ENCODE results near the gene HAO2.

- TF ChIP-seq POLR2AphosphoS5 (IDR thresholded peaks at IDR 0.05; ENCODE audit: insufficient read depth, low read depth, low read length) (no peak), MAX (IDR thresholded peaks at IDR 0.05; ENCODE audit: insufficient read depth, insufficient read length) (no peak), EZH2 (IDR thresholded peaks at IDR 0.05; ENCODE audit: borderline replicate concordance, low read depth, low read length, severe bottlenecking) (no peak), CTCF (IDR thresholded peaks at IDR 0.05; ENCODE audit: extremely low read depth in 1 of 2, insufficient read depth in 1 of 2, low read depth in 1 of 2, low read length in 2 of 2) (no peak), POLR2A (IDR thresholded peaks at IDR 0.05; ENCODE audit: low read depth, low read length) (no peak), JUN (IDR thresholded peaks at IDR 0.05; ENCODE audit: borderline replicate concordance, insufficient read depth, insufficient read length, low read depth) (no peak), FOS (IDR thresholded peaks at IDR 0.05; ENCODE audit: borderline replicate concordance, insufficient read depth, low read length) (no peak), GATA2 (IDR thresholded peaks at IDR 0.05; ENCODE audit: insufficient read depth, insufficient read length, low read depth, low read length) (no peak), MYC (IDR thresholded peaks at IDR 0.05; ENCODE audit: low read depth, low read length) (no peak)
These were observed 3.2 kb downstream of the HAO2 start for GRCh38 chr1:119371815-119372214.

Data from endothelial cell of umbilical vein (primary cell).